Endodermal cell (in vitro differentiated cells): ENCODE results near the gene CDK5R1. TPM values are rescaled to one million over a fixed set of nuclear protein-coding genes. Genes with fewer than 3 reads are reported as not detected.

Source experiments
- DNase-seq: peaks from one replicate; pipeline ENCODE4 v3.0.0-alpha.2; 2017
- H3K27ac ChIP-seq: 2 replicates; pipeline ENCODE4 v1.5.1; 2013; ENCODE audit warnings: mild to moderate bottlenecking, low read depth, low read length, moderate library complexity
- H3K27me3 ChIP-seq: 2 replicates; pipeline ENCODE4 v1.6.1; 2013; ENCODE audit warnings: mild to moderate bottlenecking, low read length, moderate library complexity; ENCODE audit not compliant: insufficient read depth, control insufficient read depth, poor library complexity, severe bottlenecking
- H3K36me3 ChIP-seq: 2 replicates; pipeline ENCODE4 v1.7.0; 2013; ENCODE audit warnings: mild to moderate bottlenecking, low read length, moderate library complexity; ENCODE audit not compliant: control insufficient read depth, insufficient read depth
- H3K4me1 ChIP-seq: one replicate; pipeline ENCODE4 v1.7.0; 2013; ENCODE audit warnings: low read length; ENCODE audit not compliant: control insufficient read depth, insufficient read depth
- H3K4me3 ChIP-seq: 2 replicates; pipeline ENCODE4 v1.5.1; 2013; ENCODE audit warnings: mild to moderate bottlenecking, low read length, moderate library complexity
- H3K9ac ChIP-seq: 2 replicates; pipeline ENCODE4 v1.6.1; 2013; ENCODE audit warnings: mild to moderate bottlenecking, low read length, moderate library complexity; ENCODE audit not compliant: poor library complexity, severe bottlenecking; ENCODE audit errors: extremely low read depth
- H3K9me3 ChIP-seq: 2 replicates; pipeline ENCODE4 v1.6.1; 2013; ENCODE audit warnings: mild to moderate bottlenecking, low read length, moderate library complexity; ENCODE audit not compliant: control insufficient read depth
- H3K27ac Mint-ChIP-seq: 2 replicates; pipeline ENCODE4 v1.8.0; 2020; ENCODE audit warnings: mixed read lengths
- H3K27me3 Mint-ChIP-seq: 2 replicates; pipeline ENCODE4 v1.8.0; 2021; ENCODE audit warnings: mild to moderate bottlenecking, mixed read lengths; ENCODE audit not compliant: insufficient read depth
- H3K36me3 Mint-ChIP-seq: 2 replicates; pipeline ENCODE4 v1.8.0; 2020; ENCODE audit warnings: low read depth, mixed read lengths
- H3K4me1 Mint-ChIP-seq: 2 replicates; pipeline ENCODE4 v1.8.0; 2020; ENCODE audit warnings: mixed read lengths
- H3K4me3 Mint-ChIP-seq: 2 replicates; pipeline ENCODE4 v1.8.0; 2020; ENCODE audit warnings: mild to moderate bottlenecking, moderate library complexity, mixed read lengths
- H3K9me3 Mint-ChIP-seq: 2 replicates; pipeline ENCODE4 v1.8.0; 2020; ENCODE audit warnings: mild to moderate bottlenecking, mixed read lengths
- WGBS, 2 experiments: methylation state at CpG; one replicate each; pipeline versions ENCODE4 v1.1.5 to v1.1.7; 2013; ENCODE audit warnings: missing lambda C conversion rate in 2 of 2, mixed read lengths in 1 of 2; ENCODE audit not compliant: insufficient coverage in 1 of 2, insufficient read length in 1 of 2; 5-methylcytosine and 5-hydroxymethylcytosine counted together
- total RNA-seq, 2 donors: library from RNA; stranded (reverse); fragmentation: NEBNext Ultra II Directional in 1 of 2; extraction: Animal tissue kit (Norgen Biotek cat#: 25700) in 1 of 2; gene quantifications; 2 replicates in 1 of 2; 3 replicates in 1 of 2; pipeline ENCODE4 v1.2.1, GENCODE V29; 2021
- TF ChIP-seq, protein P1 (sequence below): fragments of 200-600 bp; sonication (generic); conservative IDR thresholded peaks from 2 replicates; pipeline ENCODE4 v1.5.0; 2021; ENCODE audit warnings: antibody characterized with exemption, mild to moderate bottlenecking

CDK5R1 gene
- total RNA-seq, 2 donors from 2014 or later, result 9.8 to 10.3 TPM

DNA sequence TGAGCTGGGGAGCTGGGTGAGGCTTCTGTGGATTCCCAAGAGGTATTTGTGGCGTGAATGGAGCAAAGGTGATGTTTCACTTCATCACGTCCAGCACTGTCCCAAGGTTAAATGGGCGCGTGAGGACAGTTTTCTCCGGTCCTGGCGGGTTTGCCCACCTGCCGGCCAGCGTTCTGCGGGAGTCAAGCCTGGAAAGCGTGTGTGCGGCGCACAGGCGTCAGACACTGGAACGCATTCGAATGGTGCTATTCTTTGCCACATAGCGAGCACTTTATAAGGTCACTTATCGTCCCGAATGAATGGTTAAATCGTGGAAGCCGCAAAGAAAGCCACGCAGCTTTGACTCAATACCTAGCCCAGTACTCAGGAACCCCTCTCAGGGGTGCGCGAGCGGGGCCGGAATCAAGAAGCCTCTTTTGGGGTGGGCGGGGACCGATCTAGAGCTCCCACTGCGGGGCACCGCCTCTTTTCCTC, 42.9 kb upstream of the CDK5R1 start:
- Histone ChIP-seq H3K4me3 (peak overlapping the region; percentile 75), H3K4me1 (no peaks in the 10 kb centered on the region), H3K9ac (no peak overlapping the region), H3K27ac (no peak overlapping the region), H3K9me3 (peaks cover 11% of the 10 kb centered on the region), H3K36me3 (peaks cover 34% of the 10 kb centered on the region), H3K27me3 (peaks cover 5% of the 10 kb centered on the region)
- Mint-ChIP-seq H3K9me3 (peaks cover 11% of the 10 kb centered on the region), H3K4me1 (peaks cover 12% of the 10 kb centered on the region), H3K27me3 (peaks cover 33% of the 10 kb centered on the region), H3K4me3 (peak overlapping the region; percentile 96), H3K36me3 (peaks cover 16% of the 10 kb centered on the region), H3K27ac (no peak overlapping the region)
- DNase-seq, result no peak
- TF ChIP-seq, protein P1, sequence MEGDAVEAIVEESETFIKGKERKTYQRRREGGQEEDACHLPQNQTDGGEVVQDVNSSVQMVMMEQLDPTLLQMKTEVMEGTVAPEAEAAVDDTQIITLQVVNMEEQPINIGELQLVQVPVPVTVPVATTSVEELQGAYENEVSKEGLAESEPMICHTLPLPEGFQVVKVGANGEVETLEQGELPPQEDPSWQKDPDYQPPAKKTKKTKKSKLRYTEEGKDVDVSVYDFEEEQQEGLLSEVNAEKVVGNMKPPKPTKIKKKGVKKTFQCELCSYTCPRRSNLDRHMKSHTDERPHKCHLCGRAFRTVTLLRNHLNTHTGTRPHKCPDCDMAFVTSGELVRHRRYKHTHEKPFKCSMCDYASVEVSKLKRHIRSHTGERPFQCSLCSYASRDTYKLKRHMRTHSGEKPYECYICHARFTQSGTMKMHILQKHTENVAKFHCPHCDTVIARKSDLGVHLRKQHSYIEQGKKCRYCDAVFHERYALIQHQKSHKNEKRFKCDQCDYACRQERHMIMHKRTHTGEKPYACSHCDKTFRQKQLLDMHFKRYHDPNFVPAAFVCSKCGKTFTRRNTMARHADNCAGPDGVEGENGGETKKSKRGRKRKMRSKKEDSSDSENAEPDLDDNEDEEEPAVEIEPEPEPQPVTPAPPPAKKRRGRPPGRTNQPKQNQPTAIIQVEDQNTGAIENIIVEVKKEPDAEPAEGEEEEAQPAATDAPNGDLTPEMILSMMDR, result peak; percentile 99
- WGBS, 2 experiments, result 20 to 35% methylated on average over 20 to 29 of the region's 29 CpGs

DNA sequence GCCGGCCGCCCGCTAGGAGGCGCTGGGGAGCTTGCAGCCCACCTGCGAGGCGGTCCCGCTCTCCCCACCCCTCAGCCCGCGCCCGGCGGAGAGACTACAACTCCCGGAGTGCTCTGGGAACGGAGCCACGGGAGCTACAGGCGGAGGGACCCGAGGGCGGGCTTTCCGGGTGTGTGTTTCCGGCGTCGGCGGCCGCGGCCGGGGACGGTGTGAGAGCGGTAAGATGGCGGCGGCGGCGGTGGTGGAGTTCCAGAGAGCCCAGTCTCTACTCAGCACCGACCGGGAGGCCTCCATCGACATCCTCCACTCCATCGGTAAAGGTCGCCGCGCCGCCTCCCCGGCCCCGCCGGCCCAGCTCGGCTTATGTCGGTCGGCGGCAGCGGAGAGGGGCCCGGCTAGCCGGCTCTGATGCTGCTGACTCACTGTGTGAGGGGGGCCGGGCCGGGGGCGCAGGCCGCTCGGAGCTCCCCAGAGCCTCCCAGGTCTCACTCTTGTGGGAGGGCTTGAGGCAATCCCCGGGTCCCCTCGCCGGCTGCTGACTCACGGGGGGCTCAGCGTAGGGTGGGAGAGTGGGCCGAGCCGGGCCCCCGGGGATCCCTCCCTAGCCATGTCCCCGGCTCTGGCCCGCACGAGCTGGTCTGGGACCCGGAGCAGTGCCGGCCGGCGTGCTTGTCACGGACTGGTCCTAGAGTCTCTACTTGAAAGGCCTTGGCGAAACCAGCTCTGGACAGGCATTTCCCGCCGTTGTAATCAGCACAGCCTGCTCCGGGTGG, 42.3 kb upstream of the CDK5R1 start, which contains the start of gene PSMD11:
Gene PSMD11, plus strand, starts transcription at position 210 of the 773 bp plus-strand sequence. Its CDS starts 14 bp downstream, at position 224.
- Histone ChIP-seq H3K4me3 (peak within 1 kb of the TSS; percentile 91), H3K9me3 (peaks cover 11% of the 10 kb centered on the region), H3K27ac (peak within 1 kb of the TSS; percentile 87), H3K27me3 (peaks cover 5% of the 10 kb centered on the region), H3K36me3 (peaks cover 40% of the 10 kb centered on the region), H3K4me1 (no peaks in the 10 kb centered on the region), H3K9ac (peak within 1 kb of the TSS; percentile 86)
- Mint-ChIP-seq H3K36me3 (peaks cover 21% of the 10 kb centered on the region), H3K4me1 (peaks cover 12% of the 10 kb centered on the region), H3K9me3 (peaks cover 11% of the 10 kb centered on the region), H3K27me3 (peaks cover 33% of the 10 kb centered on the region), H3K4me3 (peak within 1 kb of the TSS; percentile 96), H3K27ac (peak within 1 kb of the TSS; percentile 97)
- TF ChIP-seq, protein P1, result no peak
- DNase-seq, result peak; percentile 100
- WGBS, 2 experiments, result 0% methylated on average over 8 to 74 of the region's 74 CpGs

DNA sequence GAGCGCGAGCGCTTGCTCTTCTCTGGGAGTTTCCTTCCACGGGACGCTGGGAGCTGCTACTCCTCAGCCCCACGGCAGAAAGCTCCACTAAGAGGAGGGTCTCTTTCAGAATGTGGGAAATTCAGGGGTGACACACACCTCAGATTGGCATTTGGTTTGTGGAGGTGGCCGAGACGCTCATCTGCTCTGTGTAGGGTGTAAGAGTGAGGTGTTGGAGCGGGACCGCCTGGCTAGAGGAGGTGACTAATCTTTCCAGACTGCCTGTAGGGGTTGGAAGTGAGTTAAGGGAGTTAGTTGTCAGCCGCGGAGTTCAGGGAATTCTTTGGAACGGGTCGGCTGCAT, 41.7 kb upstream of the CDK5R1 start:
- DNase-seq, result peak; percentile 83
- H3K36me3 Mint-ChIP-seq, result peaks cover 27% of the 10 kb centered on the region

More for the DNA sequence above, 41.7 kb upstream of the CDK5R1 start:
- Mint-ChIP-seq H3K4me1 (peaks cover 12% of the 10 kb centered on the region), H3K9me3 (peaks cover 11% of the 10 kb centered on the region), H3K27me3 (peaks cover 33% of the 10 kb centered on the region), H3K4me3 (peak overlapping the region; percentile 96), H3K27ac (peak overlapping the region; percentile 97)
- WGBS, 2 experiments, result 0 to 2% methylated on average over 5 to 14 of the region's 14 CpGs
- Histone ChIP-seq H3K4me3 (peak overlapping the region; percentile 91), H3K4me1 (no peaks in the 10 kb centered on the region), H3K9me3 (peaks cover 11% of the 10 kb centered on the region), H3K36me3 (peaks cover 46% of the 10 kb centered on the region), H3K27ac (peak overlapping the region; percentile 87), H3K27me3 (peaks cover 5% of the 10 kb centered on the region), H3K9ac (peak overlapping the region; percentile 86)
- TF ChIP-seq, protein P1, result no peak
